Measurements from ENCODE around the gene MPPED2.

DNA sequence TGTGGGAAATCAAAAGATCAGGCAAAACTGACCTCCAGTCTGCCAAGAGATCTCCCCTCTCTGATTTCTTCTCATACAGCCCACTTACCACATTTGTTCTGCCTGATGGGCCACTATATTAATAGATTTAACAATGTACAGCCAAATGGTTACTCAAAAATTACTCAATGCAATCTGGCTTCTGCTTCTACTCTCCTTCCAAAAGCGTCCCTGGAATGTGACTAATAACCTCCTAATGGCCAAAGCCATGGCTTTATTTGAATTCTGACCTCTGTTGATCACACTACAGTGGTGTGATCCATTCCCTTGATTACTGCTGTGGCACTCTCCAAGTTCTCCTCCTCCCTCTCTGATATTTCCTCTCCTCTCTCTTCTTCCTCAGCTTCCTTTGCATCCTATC lies 86.2 kb downstream of the MPPED2 start:
- TF ChIP-seq CTCF (IDR thresholded peaks at IDR 0.05; ENCODE audit: insufficient read depth, low read length) (no peak), POLR2AphosphoS5 (IDR thresholded peaks at IDR 0.05; ENCODE audit: low read depth) (no peak), REST (IDR thresholded peaks at IDR 0.05; ENCODE audit: insufficient replicate concordance, low read depth) (no peak), GABPA (IDR thresholded peaks at IDR 0.05; ENCODE audit: low read depth) (no peak), SPI1 (IDR thresholded peaks at IDR 0.05; ENCODE audit: borderline replicate concordance, low read depth) (no peak)

Data from HL-60 (cell line).